COLO829 (cell line): ENCODE results near the gene ERICH4.
"Not testable (repeated sequence)": the region's sequence is repeated elsewhere in the genome, so short reads cannot be mapped to it uniquely, and the experiment has no call there.

Experiments
- DNase-seq: peaks from one replicate; pipeline ENCODE4 v3.0.0; 2012; ENCODE audit warnings: low spot score

Gene ERICH4

DNA sequence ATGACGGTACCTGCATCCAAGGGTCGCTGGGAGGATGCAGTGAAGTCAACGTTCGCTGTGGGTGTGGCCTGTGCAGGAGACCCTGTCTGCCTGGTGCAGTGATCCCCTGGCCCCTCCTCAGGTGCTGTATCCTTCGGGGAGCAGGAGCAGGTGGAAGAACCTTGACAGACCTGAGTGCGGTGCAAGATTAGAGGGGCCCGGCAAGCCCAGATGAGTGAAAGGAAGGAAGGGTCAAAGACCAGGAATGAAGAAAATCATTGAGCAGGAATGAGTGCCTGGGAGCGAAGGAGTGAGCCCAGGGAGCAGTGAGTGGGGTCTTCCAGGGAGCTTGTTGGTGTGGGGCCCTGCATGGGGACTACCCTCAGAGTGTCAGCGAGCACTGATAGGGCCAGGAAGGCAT is 28.5 kb upstream of the ERICH4 start:
- no peak for DNase-seq

- no peak for DNase-seq
Observed at GRCh38 chr19:41415154-41415571, 27.8 kb upstream of the ERICH4 start.

DNA sequence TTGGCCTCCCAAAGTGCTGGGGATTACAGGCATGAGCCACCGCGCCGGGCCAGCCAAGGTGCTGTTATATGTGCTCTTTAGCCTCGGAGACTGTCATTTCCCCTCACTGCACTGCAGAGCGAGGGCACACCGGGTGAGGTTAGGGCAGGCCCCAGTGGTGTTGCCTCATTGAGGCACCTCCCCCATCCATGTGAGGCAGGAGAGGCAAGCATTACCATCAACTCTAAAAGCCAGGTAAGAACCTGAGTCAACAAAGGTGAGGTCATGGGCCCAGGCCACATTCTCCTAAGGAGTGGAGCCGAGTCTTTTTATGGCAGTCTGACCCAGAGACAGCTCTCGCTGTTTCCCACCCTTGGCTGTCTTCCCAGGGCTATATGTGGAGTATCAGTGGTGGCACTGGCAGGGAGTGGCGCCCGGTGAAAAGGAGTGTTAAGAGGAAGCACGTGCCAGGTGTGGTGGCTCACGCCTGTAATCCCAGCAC is 26.7 kb upstream of the ERICH4 start:
- DNase-seq = no peak

DNA sequence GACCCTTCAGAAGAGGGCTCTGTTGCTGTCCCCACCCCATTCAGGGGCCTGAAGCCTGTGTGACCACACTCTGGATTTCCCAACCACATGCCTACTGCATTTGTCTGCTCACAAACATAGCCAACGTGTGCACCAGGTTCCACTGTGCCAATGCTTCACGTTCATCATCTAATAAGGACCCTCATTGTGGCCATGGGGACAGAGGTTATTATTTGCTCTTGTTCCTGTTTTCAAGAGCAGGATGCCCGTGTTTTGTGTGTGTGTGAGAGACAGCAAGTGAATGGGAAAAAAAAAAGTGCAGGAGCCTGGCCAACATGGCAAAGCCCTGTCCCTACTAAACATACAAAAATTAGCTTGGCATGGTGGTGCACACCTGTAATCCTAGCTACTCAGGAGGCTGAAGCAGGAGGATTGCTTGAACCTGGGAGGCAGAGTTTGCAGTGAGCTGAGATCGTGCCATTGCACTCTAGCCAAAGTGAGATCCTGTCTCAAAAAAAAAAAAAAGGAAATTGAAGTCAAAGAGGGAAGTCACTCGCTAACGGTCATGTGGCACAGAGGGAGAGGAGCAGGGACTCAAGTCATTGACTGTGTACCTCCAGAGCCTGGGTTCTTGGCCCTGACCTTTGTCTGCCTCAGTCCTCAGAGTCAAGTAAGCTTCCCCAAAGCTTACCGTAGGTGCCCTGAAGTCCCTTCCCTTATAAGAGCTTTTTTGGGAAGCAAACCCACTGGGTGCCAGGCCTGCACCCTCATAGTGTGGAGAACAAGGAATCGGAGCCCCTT is 22.7 kb upstream of the ERICH4 start:
- no peak for DNase-seq

GRCh38 chr19:41421314-41421713 is 21.6 kb upstream of the ERICH4 start:
- no peak for DNase-seq

- no peak for DNase-seq
Observed at GRCh38 chr19:41421973-41422372, 21.0 kb upstream of the ERICH4 start.

GRCh38 chr19:41422456-41422855 is 20.5 kb upstream of the ERICH4 start:
- no peak for DNase-seq

- no peak for DNase-seq
Observed at GRCh38 chr19:41422955-41423354, 20.0 kb upstream of the ERICH4 start.

DNA sequence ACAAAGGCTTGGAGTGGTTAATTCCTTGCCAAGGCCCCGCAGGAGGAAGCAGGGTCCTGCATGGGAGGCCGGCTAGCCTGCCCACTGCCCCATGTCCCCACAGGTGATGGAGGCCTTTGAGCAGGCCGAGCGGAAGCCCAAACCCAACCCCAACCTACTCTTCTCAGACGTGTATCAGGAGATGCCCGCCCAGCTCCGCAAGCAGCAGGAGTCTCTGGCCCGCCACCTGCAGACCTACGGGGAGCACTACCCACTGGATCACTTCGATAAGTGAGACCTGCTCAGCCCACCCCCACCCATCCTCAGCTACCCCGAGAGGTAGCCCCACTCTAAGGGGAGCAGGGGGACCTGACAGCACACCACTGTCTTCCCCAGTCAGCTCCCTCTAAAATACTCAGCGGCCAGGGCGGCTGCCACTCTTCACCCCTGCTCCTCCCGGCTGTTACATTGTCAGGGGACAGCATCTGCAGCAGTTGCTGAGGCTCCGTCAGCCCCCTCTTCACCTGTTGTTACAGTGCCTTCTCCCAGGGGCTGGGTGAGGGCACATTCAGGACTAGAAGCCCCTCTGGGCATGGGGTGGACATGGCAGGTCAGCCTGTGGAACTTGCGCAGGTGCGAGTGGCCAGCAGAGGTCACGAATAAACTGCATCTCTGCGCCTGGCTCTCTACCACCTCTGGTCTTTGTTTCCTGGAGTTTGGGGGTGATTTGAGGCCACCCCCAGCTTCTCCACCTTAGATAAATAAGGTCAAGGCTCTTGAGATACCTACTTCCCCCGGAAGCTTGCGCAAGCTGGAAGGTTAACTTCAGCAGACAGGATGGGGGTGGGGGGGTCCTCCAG is 18.4 kb upstream of the ERICH4 start:
- no peak for DNase-seq

GRCh38 chr19:41425174-41426115 is 17.5 kb upstream of the ERICH4 start:
- DNase-seq = no peak

GRCh38 chr19:41426116-41426841 is 16.7 kb upstream of the ERICH4 start:
- no peak for DNase-seq

- DNase-seq = no peak
Observed at GRCh38 chr19:41426952-41427646, 15.9 kb upstream of the ERICH4 start, which contains the start of gene B3GNT8. B3GNT8 (minus strand) TSS chr19:41427374; CDS start chr19:41426778, 596 bp downstream.

GRCh38 chr19:41427647-41428480 is 15.1 kb upstream of the ERICH4 start:
- DNase-seq = no peak

DNA sequence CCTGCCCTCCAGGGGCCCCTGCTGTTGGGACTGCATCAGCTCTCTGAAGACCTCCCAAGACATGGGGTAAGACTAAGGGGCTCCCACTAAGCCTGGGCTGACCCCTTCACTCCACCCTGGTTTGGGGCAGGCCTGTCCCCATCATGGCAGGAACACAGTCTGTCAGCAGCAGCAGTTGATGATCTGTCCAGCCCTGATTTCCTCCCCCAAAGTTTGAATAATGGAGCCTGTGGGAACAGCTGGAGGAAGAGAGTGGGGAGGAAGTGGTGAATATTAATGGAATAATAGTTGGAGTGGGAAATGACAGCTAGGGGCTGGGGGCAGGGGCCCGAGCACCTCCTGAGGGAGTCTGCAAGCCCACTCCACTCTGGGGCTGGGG is 14.5 kb upstream of the ERICH4 start:
- DNase-seq = no peak

DNA sequence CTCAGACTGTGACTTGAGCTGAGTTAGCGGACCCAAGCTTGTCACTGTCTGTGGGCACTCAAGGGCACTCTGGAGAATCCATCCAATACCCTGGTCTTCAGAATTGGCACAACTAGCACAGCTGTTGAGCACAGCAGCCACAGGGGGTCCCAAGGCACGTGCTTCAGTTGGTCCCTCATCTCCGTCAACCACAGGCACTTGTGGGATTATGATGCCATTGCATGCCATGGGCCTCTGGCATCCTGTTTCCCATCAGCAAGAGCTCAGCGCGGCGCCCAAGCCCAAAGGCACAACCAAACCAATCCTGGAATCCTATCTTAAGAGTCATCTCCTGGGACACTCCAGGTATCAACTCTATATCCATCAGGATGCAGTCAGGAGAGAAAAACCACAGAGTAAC is 12.0 kb upstream of the ERICH4 start:
- DNase-seq = no peak

DNA sequence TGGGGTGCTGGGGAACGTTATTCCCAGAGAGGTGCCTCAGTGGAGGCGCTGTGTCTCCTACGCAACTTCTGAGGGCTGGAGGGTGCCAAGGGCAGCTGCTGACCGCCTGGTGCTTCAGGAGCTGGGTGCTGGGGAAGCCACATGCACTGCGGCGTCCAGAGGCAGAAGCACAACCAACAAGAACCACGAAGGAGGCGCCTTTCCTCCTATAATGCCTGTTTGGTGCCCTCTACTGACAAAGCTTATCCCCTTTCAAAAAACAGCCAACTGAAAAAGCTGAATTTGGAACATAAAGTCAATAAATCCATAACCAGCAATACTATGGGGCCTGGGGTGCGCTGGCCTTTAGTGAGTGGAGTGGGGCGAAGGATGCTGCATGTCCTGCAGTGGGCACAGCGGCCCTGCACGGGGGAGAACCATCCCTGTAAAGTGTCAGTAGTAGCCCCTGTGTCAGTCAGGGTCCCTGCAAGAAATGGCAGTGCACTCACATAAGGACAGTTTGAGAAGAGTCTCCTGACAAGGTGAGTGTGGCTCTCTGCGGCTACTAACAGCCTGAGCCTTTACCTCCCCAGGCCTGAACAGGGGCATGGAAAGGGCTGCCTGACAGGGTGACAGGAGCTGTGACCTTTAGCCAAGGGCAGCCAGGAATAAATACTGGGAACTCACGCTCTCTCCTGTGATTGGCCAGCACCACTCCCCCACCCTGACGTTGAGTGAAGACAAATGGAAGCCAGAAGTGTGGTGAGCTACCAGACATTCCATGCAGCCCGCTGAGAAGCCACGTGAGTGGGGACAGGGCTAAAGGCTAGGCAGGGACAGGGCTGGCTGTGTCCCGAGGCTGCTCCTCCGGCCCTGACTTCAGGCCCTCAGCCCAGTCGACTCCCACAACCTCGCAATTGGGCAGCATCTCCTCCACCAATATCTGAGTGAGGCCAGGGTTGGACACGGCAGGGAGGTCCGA is 11.2 kb upstream of the ERICH4 start:
- no peak for DNase-seq

DNA sequence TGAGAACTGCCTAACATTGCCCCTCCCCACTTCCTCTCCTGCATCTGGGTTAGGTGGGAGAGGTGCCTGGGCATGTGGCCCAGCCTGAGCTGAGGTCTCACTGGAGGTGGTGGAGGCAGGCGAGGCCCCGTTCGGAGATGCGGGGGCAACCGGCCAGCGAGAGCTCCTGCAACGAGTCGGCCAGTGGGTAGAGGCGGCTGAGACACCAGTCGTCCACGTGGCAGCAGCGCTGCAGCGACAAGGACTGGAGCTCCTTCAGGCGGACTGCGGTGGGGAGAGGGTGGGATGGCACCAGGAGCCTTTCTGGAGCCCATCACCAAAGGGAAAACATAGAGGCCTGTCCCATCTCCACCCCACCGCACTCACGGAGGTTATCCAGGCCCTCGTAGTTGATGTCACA is 9.8 kb upstream of the ERICH4 start:
- no peak for DNase-seq

GRCh38 chr19:41434450-41434849 is 8.5 kb upstream of the ERICH4 start:
- no peak for DNase-seq

GRCh38 chr19:41435376-41435775 is 7.6 kb upstream of the ERICH4 start:
- not testable (repeated sequence) for DNase-seq
